Amniotic epithelial cell (primary cell): ENCODE results near the gene TTC23.
"Not testable (repeated sequence)": the region's sequence is repeated elsewhere in the genome, so short reads cannot be mapped to it uniquely, and the experiment has no call there.

Source experiments
- DNase-seq: peaks from one replicate; pipeline ENCODE4 v3.0.0-alpha.2; 2010; ENCODE audit warnings: low read depth

The TTC23 gene

DNA sequence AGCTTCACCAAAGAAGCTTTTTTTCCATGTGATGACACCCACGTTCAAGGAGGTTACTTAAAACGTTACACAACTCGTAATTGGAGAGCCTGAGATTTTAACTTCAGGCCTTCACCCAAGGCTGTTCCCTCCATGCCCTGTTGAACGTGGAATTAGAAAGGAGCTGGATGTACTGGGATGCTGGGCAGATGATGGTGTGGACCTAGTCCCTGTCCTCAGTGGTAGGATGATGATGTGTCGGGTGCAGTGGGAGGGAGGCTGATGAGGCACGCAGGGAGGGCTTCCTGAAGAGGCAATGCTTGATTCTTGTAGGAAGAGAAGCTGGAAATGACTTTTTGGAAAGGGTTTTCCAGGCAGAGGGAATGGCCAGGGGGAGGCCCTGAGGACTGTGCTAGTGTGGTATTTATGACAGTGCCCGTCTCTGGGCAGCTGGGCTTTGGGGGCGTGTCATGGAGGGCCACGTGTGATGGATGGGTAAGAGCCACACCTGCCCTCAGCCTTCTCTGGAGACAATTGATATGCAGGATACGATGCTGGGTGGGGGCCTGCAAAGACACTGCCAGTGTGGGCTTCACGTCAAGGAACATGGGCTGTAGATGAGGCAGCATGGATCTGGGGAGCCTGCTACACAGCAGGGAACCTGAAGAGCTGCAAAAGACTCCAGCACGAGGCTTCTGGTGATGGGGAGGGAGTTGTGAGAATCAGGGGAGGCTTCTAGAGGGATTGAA, 129.2 kb downstream of the TTC23 start:
- no peak for DNase-seq

DNA sequence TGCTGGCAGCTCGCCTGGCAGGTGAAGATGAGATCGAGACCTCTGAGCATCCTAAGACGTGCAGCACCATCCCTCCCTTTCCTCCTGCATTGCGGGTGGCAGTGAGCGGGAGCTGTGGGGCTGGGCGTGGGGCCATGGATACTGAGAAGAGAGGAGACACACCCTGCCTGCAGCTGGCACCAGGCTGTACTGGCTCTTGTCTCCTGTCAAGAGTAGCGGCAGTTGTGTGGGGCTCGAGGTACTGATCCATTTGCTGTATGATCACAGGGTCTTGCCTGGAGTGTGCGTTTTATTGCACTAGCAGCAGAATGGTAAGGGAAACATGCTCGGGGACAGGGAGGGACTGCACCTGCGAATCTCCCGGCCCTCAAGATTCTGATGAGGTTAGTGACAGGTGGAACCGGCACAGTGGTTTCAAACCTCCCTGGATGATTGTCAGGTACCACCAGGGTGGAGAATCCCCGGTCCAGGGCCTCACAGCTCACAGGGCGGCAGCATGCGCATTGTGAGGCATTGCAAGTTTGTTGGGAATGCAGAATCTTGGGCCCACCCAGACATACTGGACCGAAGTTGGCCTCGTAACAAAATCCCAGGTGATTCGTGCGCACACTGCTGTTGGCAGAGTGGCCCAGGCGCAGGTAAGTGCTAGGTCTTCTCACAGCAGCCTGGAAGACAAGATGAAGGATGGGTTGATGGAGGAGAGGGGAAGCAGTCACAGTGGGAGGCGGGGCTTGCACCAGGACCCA, 130.4 kb downstream of the TTC23 start:
- no peak for DNase-seq

DNA sequence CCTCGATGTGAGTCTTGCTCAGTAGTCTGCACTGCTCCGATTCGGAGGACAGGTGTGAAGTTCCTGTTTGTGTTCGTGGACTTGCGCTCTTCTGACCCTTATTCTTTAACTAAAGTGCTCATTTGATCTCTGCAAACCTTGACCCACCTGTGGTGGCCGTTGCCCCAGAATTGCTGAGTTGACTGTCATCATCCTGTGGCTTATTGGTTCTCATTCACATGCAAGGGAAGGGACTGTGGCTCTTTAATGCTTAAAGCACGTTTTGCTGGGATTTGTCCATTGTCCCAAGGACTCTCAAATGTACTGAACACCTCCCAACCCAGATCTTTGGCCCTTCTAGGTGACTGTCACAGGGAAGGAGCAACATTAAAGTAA, 131.1 kb downstream of the TTC23 start:
- DNase-seq, result no peak

GRCh38 chr15:99117563-99118257, 131.7 kb downstream of the TTC23 start:
- no peak for DNase-seq

DNA sequence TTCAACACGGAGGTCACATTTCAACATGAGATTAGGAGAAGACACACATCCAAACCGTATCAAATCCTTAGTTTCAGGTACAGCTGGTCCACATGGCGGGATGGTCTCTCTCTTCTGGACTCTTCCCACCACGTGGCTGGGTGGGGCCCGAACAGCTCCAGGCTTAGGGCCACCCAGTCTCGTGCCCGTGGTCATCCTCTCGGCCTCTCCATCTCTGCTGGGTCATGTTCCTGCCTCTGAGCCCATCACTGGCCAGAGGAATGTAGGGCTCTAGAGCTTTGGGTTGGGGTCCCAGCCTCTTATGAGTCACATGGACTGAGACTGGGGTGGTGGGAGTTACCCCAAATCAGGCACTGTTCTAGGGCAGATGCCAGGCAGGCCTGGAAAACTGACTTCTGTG, 132.3 kb downstream of the TTC23 start:
- no peak for DNase-seq

DNA sequence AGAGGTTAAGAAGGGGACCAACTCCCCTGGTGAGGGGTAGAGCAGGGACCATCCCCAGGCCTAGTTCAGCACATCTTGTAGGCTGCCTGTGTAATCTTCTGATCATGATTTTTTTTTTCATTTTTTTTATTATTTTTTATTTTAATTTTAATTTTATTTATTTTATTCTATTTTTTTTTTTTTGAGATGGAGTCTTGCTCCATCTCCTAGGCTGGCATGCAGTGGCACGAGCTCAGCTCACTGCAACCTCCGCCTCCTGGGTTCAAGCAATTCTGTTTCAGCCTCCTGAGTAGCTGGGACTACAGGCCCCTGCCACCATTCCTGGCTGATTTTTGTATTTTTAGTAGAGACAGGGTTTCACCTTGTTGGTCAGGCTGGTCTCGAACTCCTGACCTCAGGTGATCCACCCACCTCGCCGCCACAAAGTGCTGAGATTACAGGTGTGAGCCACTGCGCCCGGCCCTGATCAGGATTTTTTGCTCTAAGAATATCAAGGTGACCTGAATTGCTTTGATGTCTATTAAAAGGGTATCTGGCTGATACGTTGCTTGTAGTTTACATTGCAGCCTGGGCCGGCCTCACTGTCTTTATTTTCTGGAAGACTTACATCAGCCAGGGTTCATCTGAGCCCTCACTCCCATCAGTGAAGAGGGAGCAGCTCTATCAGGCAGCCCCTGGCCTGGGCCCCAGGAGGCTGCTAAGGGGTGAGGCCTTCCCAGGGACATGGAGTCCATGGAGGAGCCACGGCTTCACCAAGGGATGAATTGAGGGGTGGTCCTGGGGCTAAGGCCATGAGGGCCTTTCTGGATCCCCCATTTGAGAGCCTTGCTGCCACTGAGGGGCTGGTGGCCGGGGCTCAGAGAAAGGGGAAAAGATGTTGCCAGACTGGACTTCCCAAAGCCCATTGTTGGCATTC, 133.8 kb downstream of the TTC23 start:
- DNase-seq, result no peak

- DNase-seq, result no peak
Measured at GRCh38 chr15:99114511-99115299, 134.7 kb downstream of the TTC23 start.

DNA sequence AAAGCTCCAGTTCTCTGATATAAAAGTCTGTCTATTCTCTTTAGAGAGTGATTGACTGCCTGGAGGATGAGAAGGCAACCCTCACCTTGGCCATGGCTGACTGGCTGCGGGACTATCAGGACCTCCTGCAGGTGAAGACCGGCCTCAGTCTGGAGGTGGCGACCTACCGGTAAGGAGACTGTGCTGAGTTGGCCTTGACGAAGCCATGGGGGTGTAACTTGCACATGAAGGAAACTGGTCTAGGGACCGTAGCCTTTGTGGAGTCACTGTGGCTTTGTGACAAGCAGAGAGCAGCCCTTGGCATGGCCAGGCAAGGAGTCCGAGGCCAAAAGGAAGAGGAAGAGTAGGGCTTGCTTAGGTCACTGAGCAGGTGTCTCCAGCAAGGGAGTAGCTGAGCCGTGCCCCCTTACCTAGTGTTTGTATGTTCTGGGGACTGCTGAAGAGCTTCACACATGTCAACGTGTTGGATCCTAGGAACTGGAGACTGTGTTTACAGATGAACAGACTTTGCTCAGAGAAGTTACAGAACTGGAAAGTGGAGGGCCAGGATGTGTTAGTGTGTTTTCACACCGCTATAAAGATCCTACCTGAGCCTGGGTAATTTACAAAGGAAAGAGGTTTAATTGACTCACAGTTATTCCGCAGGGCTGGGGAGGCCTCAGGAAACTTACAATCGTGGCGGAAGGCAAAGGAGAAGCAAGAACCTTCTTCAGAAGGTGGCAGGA, 135.7 kb downstream of the TTC23 start:
- no peak for DNase-seq

DNA sequence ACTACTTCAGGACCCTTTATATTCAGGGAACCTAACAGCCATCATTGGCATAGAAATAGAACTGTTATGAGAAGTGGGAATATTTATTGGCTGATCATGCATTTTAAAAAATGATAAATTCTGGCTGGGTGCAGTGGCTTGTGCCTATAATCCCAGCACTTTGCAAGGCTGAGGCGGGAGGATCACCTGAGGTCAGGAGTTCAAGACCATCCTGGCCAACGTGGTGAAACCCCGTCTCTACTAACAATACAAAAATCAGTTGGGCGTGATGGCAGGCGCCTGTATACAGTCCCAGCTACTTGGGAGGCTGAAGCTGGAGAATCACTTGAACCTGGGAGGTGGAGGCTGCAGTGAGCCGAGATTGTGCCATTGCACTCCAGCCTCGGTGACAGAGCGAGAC, 137.7 kb downstream of the TTC23 start:
- DNase-seq, result not testable (repeated sequence)

DNA sequence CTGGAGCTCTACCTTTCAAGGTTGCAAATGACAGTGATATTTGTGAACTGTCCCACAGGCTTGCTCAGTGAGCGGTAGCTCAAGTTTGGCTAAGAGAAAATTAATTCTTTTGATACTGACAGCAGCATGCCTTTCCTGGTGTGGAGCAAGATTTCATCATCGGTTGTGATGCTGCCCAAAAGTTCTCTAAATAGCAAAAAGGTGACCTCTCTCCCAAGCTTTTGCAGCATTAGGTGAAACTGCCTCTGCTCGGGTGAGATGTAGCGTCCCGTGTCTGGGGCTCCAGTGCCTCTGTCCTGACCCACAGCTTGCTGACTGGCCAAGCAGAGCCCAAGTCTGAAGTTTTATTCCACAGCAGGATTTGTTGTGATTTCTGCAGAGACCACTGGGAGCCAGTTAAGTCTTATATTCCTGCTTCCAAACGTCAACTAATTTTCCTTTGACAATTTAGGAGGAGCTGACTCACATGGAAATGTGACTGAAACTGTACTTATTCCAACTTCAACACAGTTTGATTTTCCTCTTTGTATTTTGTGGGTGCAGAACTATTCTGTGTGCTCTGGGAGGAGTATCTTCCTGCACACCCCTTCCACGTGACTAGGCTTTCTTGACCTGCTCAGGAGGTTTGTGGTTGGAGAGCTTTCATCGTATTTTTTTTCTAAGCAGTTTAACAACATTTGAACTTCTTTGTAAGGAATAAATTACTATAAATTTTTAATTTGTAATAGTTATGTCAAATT, 138.6 kb downstream of the TTC23 start:
- DNase-seq, result no peak

- no peak for DNase-seq
Measured at GRCh38 chr15:99110093-99110492, 139.3 kb downstream of the TTC23 start.

GRCh38 chr15:99109555-99110021, 139.8 kb downstream of the TTC23 start:
- DNase-seq, result no peak

DNA sequence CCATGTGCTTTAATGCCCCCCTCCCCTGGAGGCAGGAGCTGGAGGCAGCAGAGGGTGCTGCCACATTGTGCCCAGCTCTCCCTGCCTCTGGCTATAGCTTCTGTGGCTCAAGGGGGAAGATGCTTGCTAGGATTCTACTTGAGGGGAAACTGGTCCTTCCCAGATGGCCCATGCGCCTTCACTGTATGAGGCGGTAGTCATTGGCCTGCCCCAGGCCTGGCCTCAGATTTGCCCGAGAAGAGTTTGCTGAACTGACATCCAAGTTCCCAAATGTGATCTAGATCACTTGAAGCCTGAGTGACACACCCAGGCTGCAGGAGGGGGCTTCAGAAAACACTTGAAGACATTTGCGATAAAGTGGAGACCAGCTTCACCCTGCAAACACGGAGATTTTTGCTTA, 140.4 kb downstream of the TTC23 start:
- DNase-seq, result no peak

GRCh38 chr15:99106417-99107220, 142.8 kb downstream of the TTC23 start:
- DNase-seq, result peak; percentile 76

- peak; percentile 61 for DNase-seq
Measured at GRCh38 chr15:99105514-99106341, 143.7 kb downstream of the TTC23 start.

DNA sequence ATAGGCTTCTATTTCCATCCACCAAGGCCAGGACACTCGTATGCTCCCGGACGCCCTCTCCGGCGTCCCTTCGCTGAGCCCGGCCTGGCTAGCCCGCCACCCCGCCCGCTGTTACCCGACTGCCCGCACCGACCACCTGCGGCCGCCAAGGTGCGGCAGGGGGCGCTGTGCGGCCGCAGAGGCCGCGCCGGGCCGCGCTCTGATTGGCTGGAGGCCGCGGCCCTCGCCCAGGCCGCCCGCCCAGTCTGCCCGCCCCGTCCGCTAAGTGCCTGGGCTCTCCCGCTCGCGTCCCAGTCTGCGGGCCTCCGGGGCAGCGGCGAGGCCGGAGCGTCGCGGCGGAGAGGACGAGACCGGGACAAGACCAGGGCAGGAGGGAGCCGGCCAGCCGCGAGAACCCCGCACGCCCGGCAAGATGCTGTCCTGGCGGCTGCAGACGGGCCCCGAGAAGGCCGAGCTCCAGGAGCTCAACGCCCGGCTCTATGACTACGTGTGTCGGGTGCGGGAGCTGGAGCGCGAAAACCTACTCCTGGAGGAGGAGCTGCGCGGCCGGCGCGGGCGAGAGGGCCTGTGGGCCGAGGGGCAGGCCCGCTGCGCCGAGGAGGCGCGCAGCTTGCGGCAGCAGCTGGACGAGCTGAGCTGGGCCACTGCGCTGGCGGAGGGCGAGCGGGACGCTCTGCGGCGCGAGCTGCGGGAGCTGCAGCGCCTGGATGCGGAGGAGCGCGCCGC, 144.4 kb downstream of the TTC23 start, which contains the start of gene SYNM:
Gene SYNM, plus strand, starts transcription at position 293 of the 726 bp plus-strand sequence. Its CDS starts 120 bp downstream, at position 413.
- peak; percentile 72 for DNase-seq

DNA sequence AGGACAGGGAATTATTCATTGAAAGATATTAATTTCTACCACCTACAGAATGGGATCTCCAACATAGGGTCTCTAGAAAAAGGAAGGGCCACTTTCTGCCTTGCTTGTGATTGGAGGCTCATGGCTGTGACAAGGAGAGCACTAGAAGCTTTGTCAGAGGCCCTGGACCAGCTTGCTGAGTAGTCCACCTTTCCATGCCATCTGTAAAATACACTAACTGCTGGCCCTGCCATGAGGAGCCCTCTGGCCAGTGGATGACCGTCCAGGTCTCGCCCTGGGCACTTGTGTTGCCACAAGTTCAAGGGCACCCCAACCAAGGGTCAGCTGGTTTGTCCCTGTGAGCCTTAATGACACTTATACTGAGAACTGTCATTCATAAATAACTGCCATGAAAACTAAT, 146.1 kb downstream of the TTC23 start:
- DNase-seq, result no peak
